MM.1S (cell line): ENCODE data around the gene CSH2.
"Not testable (repeated sequence)": the region's sequence is repeated elsewhere in the genome, so short reads cannot be mapped to it uniquely, and the experiment has no call there.

Source experiments
- CTCF ChIP-seq: fragments of 300-600 bp; sonication (generic); IDR thresholded peaks from 2 replicates; pipeline ENCODE4 v1.5.1; 2016; ENCODE audit warnings: antibody characterized with exemption, low read length, mixed read lengths
- EZH2 ChIP-seq: fragments of 300-600 bp; sonication (generic); optimal IDR thresholded peaks from 2 replicates; pipeline ENCODE3; 2017; ENCODE audit warnings: low read depth, mild to moderate bottlenecking, antibody characterized with exemption, low read length, mixed read lengths

GRCh38 chr17:63907161-63907778, 33.8 kb upstream of the CSH2 start:
- TF ChIP-seq EZH2, CTCF: not testable (repeated sequence)
